ENCODE results near the gene TBCE. TPM values are rescaled to one million over a fixed set of nuclear protein-coding genes. Genes with fewer than 3 reads are reported as not detected.

TBCE gene
- total RNA-seq = 17.9 TPM

- ATAC-seq = peak; percentile 100
These were observed at the start of gene TBCE for GRCh38 chr1:235367000-235367908. TBCE (plus strand) TSS chr1:235367427; CDS start chr1:235380050, 12,623 bp downstream.

- ATAC-seq = no peak
These were observed 48.0 kb upstream of the TBCE start for GRCh38 chr1:235319255-235319654.

- no peak for ATAC-seq
These were observed 46.6 kb upstream of the TBCE start for GRCh38 chr1:235320521-235321179.

GRCh38 chr1:235324296-235324695 is 42.9 kb upstream of the TBCE start:
- ATAC-seq = no peak

GRCh38 chr1:235325139-235325538 is 42.1 kb upstream of the TBCE start:
- ATAC-seq = no peak

- no peak for ATAC-seq
These were observed 41.4 kb upstream of the TBCE start for GRCh38 chr1:235325854-235326253.

- ATAC-seq = no peak
These were observed 40.3 kb upstream of the TBCE start for GRCh38 chr1:235326719-235327558.

GRCh38 chr1:235327559-235328270 is 39.5 kb upstream of the TBCE start, which contains the start of gene ARID4B:
ARID4B (minus strand) TSS chr1:235328179; CDS start chr1:235326919, 1,260 bp downstream.
- ATAC-seq = peak; percentile 1

- peak; percentile 96 for ATAC-seq
These were observed 38.7 kb upstream of the TBCE start, which contains the start of gene GGPS1 for GRCh38 chr1:235328271-235329138. GGPS1 (plus strand) TSS chr1:235328570; CDS start chr1:235335265, 6,695 bp downstream.

GRCh38 chr1:235329139-235329902 is 37.9 kb upstream of the TBCE start:
- ATAC-seq = no peak

GRCh38 chr1:235330918-235331285 is 36.3 kb upstream of the TBCE start:
- ATAC-seq = no peak

GRCh38 chr1:235331401-235331800 is 35.8 kb upstream of the TBCE start:
- no peak for ATAC-seq

GRCh38 chr1:235336903-235337302 is 30.3 kb upstream of the TBCE start:
- ATAC-seq = no peak

- no peak for ATAC-seq
These were observed 27.5 kb upstream of the TBCE start for GRCh38 chr1:235339746-235340145.

- no peak for ATAC-seq
These were observed 25.9 kb upstream of the TBCE start for GRCh38 chr1:235341334-235341733.

- no peak for ATAC-seq
These were observed 25.2 kb upstream of the TBCE start for GRCh38 chr1:235342039-235342438.

- ATAC-seq = no peak
These were observed 24.8 kb upstream of the TBCE start for GRCh38 chr1:235342471-235342870.

GRCh38 chr1:235343726-235344125 is 23.5 kb upstream of the TBCE start:
- no peak for ATAC-seq

GRCh38 chr1:235351441-235351840 is 15.8 kb upstream of the TBCE start:
- no peak for ATAC-seq

GRCh38 chr1:235351898-235352297 is 15.3 kb upstream of the TBCE start:
- no peak for ATAC-seq
